Measurements from ENCODE around the gene CLIC4.

DNA sequence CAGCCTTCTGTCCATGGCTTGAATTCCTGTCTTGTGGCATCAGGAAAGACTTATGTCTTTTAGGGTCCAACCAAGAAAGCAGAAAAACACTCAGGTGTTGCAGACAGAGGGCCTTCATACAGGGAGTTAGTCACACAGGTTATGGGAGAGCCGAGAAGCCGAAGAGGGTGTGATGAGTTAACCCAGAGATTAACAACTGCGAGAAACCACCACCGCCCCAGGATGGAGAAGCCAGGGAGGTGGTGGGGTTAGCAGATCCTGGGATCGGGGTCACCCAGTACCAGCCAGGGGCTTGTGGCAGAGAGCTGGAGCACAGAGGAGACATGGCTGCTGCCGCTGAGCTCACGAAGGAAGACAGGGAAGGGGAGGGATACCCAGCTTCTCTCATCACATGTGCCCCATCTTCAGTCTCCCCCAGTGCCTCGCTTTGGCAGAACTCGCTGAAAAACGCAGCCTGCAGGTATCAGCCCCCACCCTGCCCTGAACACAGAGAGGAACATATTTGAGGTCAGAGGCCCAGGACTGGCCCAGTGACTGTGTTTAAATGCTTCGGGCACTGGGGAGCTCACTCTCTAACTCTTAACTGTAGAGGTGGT is 126.2 kb downstream of the CLIC4 start:
- TF ChIP-seq TBP (IDR thresholded peaks at IDR 0.05; ENCODE audit: low read depth, low read length) (no peak), ZNF274 (IDR thresholded peaks at IDR 0.05; ENCODE audit: borderline replicate concordance, extremely low read depth, low read length) (no peak)
- TF ChIP-seq, protein P1, sequence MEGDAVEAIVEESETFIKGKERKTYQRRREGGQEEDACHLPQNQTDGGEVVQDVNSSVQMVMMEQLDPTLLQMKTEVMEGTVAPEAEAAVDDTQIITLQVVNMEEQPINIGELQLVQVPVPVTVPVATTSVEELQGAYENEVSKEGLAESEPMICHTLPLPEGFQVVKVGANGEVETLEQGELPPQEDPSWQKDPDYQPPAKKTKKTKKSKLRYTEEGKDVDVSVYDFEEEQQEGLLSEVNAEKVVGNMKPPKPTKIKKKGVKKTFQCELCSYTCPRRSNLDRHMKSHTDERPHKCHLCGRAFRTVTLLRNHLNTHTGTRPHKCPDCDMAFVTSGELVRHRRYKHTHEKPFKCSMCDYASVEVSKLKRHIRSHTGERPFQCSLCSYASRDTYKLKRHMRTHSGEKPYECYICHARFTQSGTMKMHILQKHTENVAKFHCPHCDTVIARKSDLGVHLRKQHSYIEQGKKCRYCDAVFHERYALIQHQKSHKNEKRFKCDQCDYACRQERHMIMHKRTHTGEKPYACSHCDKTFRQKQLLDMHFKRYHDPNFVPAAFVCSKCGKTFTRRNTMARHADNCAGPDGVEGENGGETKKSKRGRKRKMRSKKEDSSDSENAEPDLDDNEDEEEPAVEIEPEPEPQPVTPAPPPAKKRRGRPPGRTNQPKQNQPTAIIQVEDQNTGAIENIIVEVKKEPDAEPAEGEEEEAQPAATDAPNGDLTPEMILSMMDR (IDR thresholded peaks at IDR 0.05; ENCODE audit: control extremely low read depth in 1 of 3, insufficient read depth in 1 of 3, low read depth in 1 of 3, low read length in 3 of 3): no peak
